Endodermal cell (in vitro differentiated cells): ENCODE measurements around the gene CTNND2. TPM values are rescaled to one million over a fixed set of nuclear protein-coding genes. Genes with fewer than 3 reads are reported as not detected.

Source experiments
- DNase-seq: peaks from one replicate; pipeline ENCODE4 v3.0.0-alpha.2; 2017
- H3K27ac ChIP-seq: 2 replicates; pipeline ENCODE4 v1.5.1; 2013; ENCODE audit warnings: mild to moderate bottlenecking, low read depth, low read length, moderate library complexity
- H3K27me3 ChIP-seq: 2 replicates; pipeline ENCODE4 v1.6.1; 2013; ENCODE audit warnings: mild to moderate bottlenecking, low read length, moderate library complexity; ENCODE audit not compliant: insufficient read depth, control insufficient read depth, poor library complexity, severe bottlenecking
- H3K36me3 ChIP-seq: 2 replicates; pipeline ENCODE4 v1.7.0; 2013; ENCODE audit warnings: mild to moderate bottlenecking, low read length, moderate library complexity; ENCODE audit not compliant: control insufficient read depth, insufficient read depth
- H3K4me1 ChIP-seq: one replicate; pipeline ENCODE4 v1.7.0; 2013; ENCODE audit warnings: low read length; ENCODE audit not compliant: control insufficient read depth, insufficient read depth
- H3K4me3 ChIP-seq: 2 replicates; pipeline ENCODE4 v1.5.1; 2013; ENCODE audit warnings: mild to moderate bottlenecking, low read length, moderate library complexity
- H3K9ac ChIP-seq: 2 replicates; pipeline ENCODE4 v1.6.1; 2013; ENCODE audit warnings: mild to moderate bottlenecking, low read length, moderate library complexity; ENCODE audit not compliant: poor library complexity, severe bottlenecking; ENCODE audit errors: extremely low read depth
- H3K9me3 ChIP-seq: 2 replicates; pipeline ENCODE4 v1.6.1; 2013; ENCODE audit warnings: mild to moderate bottlenecking, low read length, moderate library complexity; ENCODE audit not compliant: control insufficient read depth
- H3K27ac Mint-ChIP-seq: 2 replicates; pipeline ENCODE4 v1.8.0; 2020; ENCODE audit warnings: mixed read lengths
- H3K27me3 Mint-ChIP-seq: 2 replicates; pipeline ENCODE4 v1.8.0; 2021; ENCODE audit warnings: mild to moderate bottlenecking, mixed read lengths; ENCODE audit not compliant: insufficient read depth
- H3K36me3 Mint-ChIP-seq: 2 replicates; pipeline ENCODE4 v1.8.0; 2020; ENCODE audit warnings: low read depth, mixed read lengths
- H3K4me1 Mint-ChIP-seq: 2 replicates; pipeline ENCODE4 v1.8.0; 2020; ENCODE audit warnings: mixed read lengths
- H3K4me3 Mint-ChIP-seq: 2 replicates; pipeline ENCODE4 v1.8.0; 2020; ENCODE audit warnings: mild to moderate bottlenecking, moderate library complexity, mixed read lengths
- H3K9me3 Mint-ChIP-seq: 2 replicates; pipeline ENCODE4 v1.8.0; 2020; ENCODE audit warnings: mild to moderate bottlenecking, mixed read lengths
- WGBS, 2 experiments: methylation state at CpG; one replicate each; pipeline versions ENCODE4 v1.1.5 to v1.1.7; 2013; ENCODE audit warnings: missing lambda C conversion rate in 2 of 2, mixed read lengths in 1 of 2; ENCODE audit not compliant: insufficient coverage in 1 of 2, insufficient read length in 1 of 2; 5-methylcytosine and 5-hydroxymethylcytosine counted together
- total RNA-seq, 2 donors: library from RNA; stranded (reverse); fragmentation: NEBNext Ultra II Directional in 1 of 2; extraction: Animal tissue kit (Norgen Biotek cat#: 25700) in 1 of 2; gene quantifications; 2 replicates in 1 of 2; 3 replicates in 1 of 2; pipeline ENCODE4 v1.2.1, GENCODE V29; 2021
- TF ChIP-seq, protein P1 (sequence below): fragments of 200-600 bp; sonication (generic); conservative IDR thresholded peaks from 2 replicates; pipeline ENCODE4 v1.5.0; 2021; ENCODE audit warnings: antibody characterized with exemption, mild to moderate bottlenecking

The CTNND2 gene
- total RNA-seq, 2 donors from 2014 or later, result 6.5 to 10.3 TPM

DNA sequence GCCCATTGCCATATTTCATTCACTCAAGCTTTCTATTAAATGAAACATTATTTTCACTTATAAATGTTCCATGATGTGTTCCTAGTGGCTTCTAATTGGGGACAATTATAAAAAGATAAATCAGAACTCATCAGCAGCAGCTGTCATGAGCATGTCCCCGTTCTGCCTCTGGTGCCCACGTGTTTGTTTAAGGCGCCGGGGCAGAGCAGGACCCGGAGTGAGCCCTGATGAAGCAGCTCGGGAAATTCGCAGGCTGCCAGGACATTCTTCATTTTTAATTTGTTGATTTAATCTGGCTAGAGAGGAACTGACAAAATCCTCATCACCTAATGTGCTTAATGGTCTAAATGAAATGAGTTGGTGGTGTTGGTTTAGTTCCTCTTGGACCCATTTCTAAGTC, 475.0 kb downstream of the CTNND2 start:
- Histone ChIP-seq H3K9me3 (no peaks in the 10 kb centered on the region), H3K36me3 (no peaks in the 10 kb centered on the region), H3K4me3 (no peak overlapping the region), H3K27me3 (no peaks in the 10 kb centered on the region), H3K9ac (no peak overlapping the region), H3K4me1 (no peaks in the 10 kb centered on the region), H3K27ac (no peak overlapping the region)
- Mint-ChIP-seq H3K36me3 (no peaks in the 10 kb centered on the region), H3K27me3 (no peaks in the 10 kb centered on the region), H3K4me3 (no peak overlapping the region), H3K9me3 (no peaks in the 10 kb centered on the region), H3K27ac (no peak overlapping the region), H3K4me1 (no peaks in the 10 kb centered on the region)
- TF ChIP-seq, protein P1, sequence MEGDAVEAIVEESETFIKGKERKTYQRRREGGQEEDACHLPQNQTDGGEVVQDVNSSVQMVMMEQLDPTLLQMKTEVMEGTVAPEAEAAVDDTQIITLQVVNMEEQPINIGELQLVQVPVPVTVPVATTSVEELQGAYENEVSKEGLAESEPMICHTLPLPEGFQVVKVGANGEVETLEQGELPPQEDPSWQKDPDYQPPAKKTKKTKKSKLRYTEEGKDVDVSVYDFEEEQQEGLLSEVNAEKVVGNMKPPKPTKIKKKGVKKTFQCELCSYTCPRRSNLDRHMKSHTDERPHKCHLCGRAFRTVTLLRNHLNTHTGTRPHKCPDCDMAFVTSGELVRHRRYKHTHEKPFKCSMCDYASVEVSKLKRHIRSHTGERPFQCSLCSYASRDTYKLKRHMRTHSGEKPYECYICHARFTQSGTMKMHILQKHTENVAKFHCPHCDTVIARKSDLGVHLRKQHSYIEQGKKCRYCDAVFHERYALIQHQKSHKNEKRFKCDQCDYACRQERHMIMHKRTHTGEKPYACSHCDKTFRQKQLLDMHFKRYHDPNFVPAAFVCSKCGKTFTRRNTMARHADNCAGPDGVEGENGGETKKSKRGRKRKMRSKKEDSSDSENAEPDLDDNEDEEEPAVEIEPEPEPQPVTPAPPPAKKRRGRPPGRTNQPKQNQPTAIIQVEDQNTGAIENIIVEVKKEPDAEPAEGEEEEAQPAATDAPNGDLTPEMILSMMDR, result no peak
- 90 to 96% methylated on average over 5 to 7 of the region's 7 CpGs for WGBS, 2 experiments
- no peak for DNase-seq

DNA sequence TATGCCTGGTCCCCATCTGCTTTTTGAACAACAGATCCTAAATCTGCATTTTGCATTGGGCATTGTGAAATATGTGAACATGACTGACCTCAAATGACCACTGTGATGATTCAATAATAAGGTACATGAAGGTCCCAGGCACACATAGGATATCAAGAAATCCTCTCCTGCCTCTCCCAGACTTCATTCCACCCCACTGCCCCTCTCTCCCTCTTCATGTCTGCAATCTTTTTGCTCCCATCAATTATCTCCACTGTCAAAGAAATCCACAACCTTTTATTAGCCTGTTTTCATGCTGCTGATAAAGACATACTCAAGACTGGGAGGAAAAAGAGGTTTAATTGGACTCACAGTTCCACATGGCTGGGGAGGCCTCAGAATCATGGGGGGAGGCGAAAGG, 476.7 kb downstream of the CTNND2 start:
- no peak for DNase-seq
- TF ChIP-seq, protein P1, result no peak
- no peaks in the 10 kb centered on the region for H3K27me3 ChIP-seq
- Mint-ChIP-seq H3K9me3 (no peaks in the 10 kb centered on the region), H3K27me3 (no peaks in the 10 kb centered on the region), H3K4me3 (no peak overlapping the region), H3K36me3 (no peaks in the 10 kb centered on the region), H3K4me1 (no peaks in the 10 kb centered on the region), H3K27ac (no peak overlapping the region)
- WGBS, 2 experiments, result 94 to 100% methylated on average over 1 of the region's 1 CpG
- H3K4me1 ChIP-seq, result no peaks in the 10 kb centered on the region
- H3K4me3 ChIP-seq, result no peak overlapping the region
- no peaks in the 10 kb centered on the region for H3K36me3 ChIP-seq
- H3K27ac ChIP-seq, result no peak overlapping the region
- no peak overlapping the region for H3K9ac ChIP-seq
- H3K9me3 ChIP-seq, result no peaks in the 10 kb centered on the region

DNA sequence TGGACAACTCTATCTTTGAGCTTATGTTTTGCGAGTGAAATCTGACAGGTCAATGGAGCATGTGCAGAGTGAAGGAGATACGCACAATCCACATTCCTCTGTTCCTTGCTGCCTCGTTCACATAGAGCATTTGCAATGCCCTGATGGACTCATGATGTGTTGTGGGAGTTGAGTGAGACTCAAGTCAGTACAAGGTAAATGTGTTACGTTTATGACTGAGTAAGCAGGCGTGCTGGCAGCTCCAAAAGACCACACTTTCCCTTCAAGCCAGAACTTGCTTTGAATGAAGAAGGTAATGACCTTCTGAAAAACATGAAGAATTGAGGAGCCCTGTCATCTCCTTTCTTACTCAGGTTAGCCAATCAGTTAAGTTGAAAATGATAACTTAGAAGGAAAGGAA, 477.8 kb downstream of the CTNND2 start:
- H3K4me1 ChIP-seq, result no peaks in the 10 kb centered on the region
- no peak overlapping the region for H3K4me3 Mint-ChIP-seq

More for the DNA sequence above, 477.8 kb downstream of the CTNND2 start:
- no peak overlapping the region for H3K27ac Mint-ChIP-seq
- H3K27me3 Mint-ChIP-seq, result no peaks in the 10 kb centered on the region
- TF ChIP-seq, protein P1, result no peak
- no peaks in the 10 kb centered on the region for H3K36me3 Mint-ChIP-seq
- 89% methylated on average over 5 of the region's 5 CpGs; no CpG with 5 or more reads in 1 of the 2 experiments for WGBS, 2 experiments
- H3K9me3 ChIP-seq, result no peaks in the 10 kb centered on the region
- no peaks in the 10 kb centered on the region for H3K36me3 ChIP-seq
- no peak for DNase-seq
- H3K27me3 ChIP-seq, result no peaks in the 10 kb centered on the region
- H3K9me3 Mint-ChIP-seq, result no peaks in the 10 kb centered on the region
- no peak overlapping the region for H3K4me3 ChIP-seq
- H3K9ac ChIP-seq, result no peak overlapping the region
- H3K4me1 Mint-ChIP-seq, result no peaks in the 10 kb centered on the region
- no peak overlapping the region for H3K27ac ChIP-seq
